Forelimb muscle (tissue), 1 donor: ENCODE data around the gene UBALD2. TPM values are rescaled to one million over a fixed set of nuclear protein-coding genes. Genes with fewer than 3 reads are reported as not detected.
"Not testable (repeated sequence)": the region's sequence is repeated elsewhere in the genome, so short reads cannot be mapped to it uniquely, and the experiment has no call there.

Experiments
- DNase-seq: peaks from one replicate; pipeline ENCODE4 v3.0.0-alpha.2; 2013; ENCODE audit warnings: low read depth
- polyA plus RNA-seq: library from polyadenylated mRNA; unstranded; fragments of 120-200 nt; gene quantifications from one replicate; pipeline ENCODE4 v1.2.1, GENCODE V29; 2013; ENCODE audit not compliant: insufficient read length

UBALD2 gene
- 18.3 TPM for polyA plus RNA-seq

DNA sequence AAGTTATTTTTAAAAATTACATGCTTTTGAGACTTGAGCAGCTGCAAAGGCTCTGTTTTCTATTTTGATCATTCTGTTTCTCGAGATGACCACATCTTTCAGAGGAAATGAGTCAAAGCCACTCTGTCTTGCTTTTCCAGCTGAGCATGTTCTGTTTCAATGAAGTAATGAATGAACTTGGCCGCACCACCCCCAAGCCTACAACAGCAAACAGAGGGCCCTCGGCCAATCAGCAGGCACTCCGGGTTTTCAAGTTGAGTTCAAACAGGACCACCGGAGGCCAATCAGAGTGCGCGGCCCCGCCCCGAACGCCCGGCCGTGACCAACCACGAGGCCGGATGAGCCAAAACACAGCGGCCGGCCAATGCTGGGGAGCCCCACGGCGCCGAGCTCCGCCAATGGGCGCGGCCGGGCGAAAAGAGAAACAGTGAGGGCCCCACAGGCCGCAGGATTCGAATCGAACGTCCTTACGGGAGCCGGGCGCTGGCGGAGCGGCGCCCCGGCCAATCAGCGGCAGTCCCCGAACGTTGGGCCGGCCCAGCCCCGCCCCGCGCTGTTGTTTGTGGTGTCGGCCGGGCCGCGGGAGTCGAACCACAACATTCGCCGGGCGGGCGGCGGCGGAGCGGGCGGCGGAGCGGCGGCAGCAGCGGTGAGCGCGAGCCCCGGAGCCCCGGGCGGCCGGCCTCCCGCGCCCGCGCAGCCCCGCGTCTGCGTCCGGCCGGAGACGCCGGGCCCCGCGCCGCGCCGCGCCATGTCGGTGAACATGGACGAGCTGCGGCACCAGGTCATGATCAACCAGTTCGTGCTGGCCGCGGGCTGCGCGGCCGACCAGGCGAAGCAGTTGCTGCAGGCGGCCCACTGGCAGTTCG is at the start of gene UBALD2:
Gene UBALD2, plus strand, starts transcription at position 594 of the 869 bp plus-strand sequence. Its CDS starts 158 bp downstream, at position 752.
- DNase-seq = peak; percentile 92

DNA sequence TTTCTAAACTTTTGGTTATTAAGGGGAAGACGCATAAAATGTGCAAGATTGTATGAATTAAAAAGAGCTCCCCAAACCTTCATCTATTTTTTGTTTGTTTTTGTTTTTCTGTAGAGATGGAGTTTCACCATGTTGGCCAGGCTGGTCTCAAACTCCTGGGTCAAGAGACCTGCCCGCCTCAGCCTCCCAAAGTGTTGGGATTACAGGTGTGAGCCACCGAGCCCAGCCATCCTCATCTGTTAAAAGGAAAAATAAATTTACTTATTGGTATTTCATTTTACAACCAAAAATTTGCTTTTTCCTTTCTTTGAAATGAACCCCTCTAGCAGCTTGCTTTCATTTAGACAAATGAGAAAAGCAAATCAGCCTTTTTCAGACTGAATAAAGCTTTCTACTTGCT is 48.1 kb upstream of the UBALD2 start:
- no peak for DNase-seq

DNA sequence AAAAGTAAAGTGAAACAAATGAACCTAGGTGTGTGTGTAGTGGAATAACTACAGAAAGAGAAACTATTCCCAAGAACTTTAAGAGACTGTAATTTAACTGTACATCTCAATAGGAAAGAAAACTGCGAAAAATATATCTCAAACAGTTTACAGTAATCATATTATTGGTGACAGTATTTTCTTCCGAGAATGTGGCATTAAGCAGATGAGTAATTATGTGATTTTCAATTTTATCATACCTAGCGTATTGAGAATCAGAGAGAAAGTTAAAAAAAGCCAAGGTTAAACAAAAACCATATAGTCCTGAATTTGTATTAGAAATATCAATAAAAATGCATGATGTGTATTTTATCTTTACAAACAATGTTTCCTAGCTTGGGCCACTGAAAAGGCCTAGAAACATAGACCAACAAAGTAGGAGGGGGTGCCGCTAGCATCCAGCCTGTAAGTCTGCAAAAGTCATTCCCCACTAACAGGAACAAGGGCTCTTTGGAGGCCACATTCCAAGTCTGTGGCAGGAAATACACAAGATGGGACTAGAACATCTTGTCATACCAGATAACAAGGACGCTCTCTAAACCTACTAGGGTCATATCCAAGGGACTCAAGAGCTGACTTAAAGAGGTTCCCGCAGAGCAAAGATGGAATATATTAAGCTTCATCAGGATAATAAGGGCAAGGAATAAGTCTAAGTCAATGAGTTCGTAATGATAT is 45.3 kb upstream of the UBALD2 start:
- DNase-seq = no peak

DNA sequence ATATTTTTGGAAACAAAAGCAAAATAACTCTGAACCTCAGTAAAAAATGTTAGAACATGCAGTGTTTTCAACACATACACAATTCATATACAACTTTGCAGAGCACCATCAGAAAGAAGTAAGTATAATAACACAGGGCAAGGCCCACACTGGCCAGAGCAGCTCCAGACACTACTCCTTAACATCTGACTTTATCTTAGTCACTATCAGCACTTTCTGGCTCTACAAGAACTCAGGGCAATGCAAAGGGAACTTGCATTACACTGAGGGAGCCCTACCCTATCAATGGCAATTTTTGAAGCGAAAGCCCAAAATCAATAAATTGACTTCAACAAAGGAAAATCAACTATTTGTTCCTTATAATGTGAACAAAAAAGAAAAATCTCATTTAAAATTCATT is 41.3 kb upstream of the UBALD2 start:
- DNase-seq = no peak

DNA sequence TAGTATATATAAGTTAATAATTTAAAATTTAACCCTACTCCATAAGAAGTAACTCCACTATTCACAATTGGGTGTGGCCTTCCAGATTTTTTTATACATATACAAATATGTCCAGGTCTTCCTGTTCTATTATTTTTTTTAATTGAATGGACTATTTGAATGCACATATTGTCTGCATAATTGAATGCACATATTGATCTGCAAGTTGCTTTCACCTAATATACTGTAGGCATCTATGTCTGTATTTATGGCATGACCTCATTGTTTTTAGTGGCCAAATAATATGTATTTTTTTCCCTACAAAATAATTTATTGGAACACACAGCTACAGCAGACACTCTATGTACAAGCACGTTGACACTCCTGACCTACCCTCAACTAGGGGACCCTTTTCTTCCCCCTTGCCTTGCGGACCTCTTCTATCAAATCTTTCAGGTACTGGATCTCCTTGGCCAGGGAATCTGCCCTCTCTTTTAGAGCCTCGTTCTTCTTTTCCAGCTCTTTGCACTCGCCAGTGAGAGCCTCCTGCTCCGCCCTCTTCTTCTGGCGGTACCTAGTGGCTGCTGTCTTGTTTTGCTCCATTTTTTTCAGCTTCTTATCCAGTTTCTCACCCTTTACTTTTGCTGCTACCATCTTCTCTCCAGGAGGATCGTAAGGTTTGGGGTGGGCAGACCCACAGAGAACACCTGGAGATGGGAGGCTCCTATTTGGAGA is 39.6 kb upstream of the UBALD2 start:
- DNase-seq = not testable (repeated sequence)

DNA sequence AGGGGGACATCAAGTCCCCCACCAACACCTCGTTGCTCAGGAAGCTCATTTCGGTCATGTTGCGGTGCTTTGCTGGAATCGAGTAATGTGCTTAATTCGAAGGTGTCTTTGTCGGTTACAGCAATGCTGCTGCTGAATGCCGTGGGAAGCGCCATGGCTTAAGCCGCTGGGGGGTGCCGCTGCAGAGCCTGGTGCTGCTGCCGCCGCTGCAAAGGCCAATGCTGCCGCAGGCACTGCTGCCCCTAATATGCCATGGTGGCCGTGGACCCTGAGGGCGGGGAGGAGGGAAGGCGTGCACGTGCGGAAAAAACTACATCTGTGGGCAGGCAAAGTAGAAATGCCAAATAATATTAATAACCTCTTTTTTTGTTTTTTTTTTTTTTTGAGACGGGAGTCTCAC is 38.4 kb upstream of the UBALD2 start:
- DNase-seq = not testable (repeated sequence)

DNA sequence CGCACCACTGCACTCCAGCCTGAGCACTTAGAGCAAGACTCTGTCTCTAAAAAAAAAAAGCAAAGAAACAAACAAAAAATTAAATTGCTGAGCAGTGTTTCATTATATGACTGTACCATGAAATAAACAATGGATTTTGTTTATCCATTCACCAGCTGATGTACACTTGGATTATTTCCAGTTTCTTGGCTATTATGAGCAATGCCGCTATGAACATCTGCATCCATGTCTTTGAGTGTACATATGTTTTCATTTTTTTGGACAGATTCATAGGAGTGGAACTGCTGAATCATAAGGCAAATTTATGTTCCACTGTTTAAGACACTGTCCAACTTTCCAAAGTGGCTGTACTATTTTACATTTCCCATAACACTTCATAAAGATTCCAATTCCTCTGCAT is 32.8 kb upstream of the UBALD2 start:
- DNase-seq = no peak

DNA sequence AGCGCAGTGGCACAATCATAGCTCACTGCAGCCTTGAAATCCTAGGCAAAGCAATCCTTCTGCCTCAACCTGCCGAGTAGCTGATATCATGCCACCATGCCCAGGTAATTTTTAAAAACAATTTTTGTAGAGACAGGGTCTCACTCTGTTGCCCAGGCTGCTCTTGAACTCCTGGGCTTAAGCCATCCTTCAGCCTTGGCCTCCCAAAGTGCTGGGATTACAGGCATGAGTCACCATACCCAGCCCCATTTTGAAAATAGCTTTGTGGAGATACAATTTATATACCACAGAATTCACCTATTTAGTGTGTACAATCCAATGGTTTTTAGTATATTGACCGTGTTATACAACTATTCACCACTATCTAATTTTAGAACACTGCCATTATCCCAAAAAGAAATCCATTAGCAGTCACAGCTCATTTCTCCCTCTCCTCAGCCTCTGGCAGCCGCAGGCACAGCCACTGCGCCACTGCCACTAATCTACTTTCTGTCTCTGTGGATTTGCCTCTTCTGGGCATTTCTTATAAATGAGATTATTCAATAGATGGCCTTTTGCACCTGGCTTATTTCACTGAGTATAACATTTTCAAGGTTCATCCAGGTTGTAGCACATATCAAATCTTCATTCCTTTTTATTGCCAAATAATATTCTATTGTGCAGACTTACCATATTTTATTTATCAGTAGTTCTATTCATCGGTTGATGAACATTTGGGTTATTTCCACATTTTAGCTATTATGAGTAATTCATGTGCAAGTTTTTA is 31.4 kb upstream of the UBALD2 start:
- DNase-seq = no peak

DNA sequence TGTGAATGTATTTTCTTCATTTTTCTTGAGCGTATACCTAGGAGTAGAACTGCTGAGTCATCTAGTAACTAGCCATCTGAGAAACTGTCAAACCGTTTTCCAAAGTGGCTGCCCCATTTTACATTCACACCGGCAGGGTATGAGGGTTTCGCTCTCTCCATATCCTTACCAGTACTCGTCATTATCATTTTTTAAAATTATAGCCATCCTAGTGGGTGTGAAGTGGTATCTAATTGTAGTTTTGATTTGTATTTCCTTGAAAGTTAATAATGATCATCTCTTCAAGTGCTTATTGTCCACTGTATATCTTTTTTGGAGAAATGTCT is 30.8 kb upstream of the UBALD2 start:
- DNase-seq = no peak

DNA sequence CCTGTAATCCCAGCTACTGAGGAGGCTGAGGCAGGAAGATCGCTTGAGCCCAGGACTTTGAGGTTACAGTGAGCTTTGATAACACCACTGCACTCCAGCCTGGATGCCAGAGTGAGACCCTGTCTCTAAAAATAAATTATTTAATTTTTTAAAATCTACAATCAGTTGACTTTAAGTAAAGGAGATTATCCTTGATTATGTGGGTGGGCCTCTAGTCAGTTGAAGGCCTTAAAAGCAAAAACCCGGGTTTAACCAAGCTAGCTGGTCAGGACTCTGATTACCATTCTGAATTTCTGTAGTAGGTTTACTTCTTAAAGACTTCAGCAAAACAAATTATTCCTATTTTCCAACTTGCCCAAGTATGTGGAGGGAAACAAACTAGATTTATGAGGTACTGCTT is 29.3 kb upstream of the UBALD2 start:
- DNase-seq = no peak

DNA sequence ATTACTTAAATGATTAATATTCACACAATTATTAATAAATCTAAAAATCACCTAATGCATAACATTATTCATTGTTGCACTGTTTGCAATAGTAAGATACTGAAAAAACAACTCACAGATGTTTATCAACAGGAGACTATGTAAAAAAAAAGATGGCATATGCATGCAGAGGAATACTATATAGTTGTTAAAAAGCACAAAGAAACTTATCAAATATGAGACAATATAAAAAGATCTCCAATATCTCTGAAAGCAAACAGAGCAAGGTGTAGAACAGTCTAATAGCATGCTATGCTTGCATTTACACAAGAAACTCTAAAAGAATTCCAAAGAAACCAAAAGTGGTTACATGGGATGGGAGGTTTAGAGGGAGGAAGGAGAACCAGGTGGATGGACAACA is 28.5 kb upstream of the UBALD2 start:
- DNase-seq = no peak

DNA sequence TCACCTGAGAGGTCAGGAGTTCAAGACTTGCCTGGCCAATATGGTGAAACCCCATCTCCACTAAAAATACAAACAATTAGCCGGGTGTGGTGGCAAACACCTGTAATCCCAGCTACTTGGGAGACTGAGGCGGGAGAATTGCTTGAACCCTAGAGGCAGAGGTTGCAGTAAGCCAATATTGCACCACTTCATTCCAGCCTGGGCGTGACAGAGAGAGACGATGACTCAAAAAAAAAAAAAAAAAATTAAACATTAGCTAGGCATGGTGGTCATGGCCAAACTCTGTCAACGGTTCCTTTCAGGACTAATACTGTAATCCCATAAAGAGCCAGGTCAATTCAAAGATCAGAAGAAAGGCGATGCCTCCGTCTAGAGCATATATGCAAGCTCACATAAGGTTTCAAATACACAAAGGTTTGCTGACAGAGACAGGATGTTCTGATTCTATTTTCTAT is 27.3 kb upstream of the UBALD2 start:
- no peak for DNase-seq

DNA sequence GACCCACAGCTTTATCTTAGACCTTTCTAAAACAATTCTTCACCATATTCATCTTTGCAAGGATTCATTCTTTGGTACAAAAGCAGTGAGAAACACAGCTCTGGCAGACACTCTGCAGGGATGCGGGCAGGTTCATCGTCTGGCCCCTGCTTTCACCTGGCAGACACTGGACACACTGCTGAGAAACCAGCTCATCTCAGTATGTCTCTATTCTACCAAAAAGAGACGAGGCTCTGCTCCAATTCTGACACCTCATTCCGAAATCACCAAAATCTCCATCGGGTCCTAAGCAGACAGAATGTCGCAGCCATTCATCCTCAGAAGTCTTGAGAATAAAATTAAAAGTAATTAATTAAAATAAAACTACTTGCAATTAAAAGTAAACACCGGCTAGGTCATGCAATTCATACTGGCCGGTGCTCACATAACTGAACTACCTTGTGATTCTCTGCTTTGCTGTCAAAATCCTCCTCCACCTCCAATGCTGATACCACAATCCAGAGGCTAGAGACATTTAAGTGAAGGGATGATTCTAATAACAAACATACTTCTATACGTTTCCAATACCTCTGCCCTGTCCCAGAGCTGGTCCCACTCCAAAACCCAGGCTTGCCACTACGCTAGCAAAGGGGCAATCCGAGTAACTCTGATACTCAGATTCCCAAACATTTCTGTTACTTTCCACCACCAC is 26.2 kb upstream of the UBALD2 start:
- DNase-seq = no peak

DNA sequence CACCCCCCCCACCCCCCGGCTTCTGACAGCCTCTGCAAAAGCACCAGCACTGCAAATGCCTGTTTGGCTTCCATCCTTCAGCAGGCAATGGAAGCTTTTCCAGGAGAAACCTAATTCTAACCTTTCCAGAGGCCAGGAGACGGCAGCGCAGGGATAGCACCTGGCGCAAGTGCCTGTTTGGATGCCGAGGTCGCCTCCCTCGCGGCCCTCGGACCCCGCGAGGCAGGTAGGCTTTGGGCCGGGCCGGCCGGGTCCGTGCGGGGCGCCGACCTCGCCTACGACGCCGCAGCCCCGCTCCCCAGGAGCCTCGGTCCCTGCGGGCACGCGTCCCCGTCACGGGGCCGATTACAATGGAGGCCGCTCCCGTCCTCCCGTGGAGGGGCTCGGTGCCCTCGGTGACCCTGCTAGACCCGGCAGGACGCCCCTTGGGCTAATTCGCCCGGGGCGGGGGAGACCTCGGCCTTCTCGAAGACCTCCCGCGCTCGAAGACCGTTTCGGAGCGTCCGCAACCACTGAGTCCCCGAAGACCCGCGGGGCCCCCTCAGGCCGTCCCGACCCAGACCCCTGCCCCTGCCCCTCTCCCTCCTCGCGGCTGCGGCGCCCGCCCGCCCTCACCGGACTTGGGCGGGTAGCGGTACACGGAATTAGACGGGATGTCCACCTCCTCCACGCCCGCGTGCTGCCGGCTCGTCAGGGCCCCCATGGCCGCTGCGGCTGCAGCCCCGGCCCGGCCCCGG is 25.4 kb upstream of the UBALD2 start:
- DNase-seq = no peak

DNA sequence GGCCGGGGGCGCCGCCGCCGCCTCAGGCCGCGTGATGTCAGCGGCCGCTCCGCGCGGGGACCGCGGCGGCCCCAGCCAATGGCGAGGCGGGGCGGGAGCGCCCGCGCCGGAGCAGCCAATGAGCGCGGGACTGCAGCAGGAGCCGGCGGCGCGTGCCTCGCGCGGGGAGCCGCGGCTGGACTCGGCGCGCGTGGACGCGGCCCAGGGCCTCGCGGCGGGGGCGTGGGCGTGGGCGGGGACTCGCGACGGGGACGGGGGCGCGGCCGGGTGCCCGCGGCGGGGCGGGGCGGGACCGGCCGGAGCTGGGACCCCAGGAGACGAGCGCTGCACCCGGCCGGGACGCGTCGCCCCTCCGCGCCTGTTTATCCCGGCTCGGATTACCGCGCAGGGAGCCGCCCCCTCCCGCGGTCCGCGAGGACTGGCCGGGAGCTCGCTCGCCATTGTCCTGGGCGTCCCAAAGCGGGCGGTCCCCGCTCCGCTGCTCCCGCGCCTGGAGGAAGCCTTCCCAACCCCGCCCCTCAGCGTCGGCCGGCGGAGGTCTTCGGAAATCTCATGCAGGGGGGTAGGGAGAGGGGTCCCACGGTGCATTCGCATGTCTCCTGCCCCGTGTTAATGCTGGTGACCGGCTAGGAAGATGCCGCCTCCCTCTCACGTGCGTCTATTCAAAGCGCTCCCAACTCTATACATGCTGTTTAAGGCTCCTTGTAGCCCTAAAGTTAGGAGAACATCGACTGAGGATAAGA is 24.5 kb upstream of the UBALD2 start, which contains the start of gene RNF157:
Gene RNF157, minus strand, starts transcription at position 33 of the 743 bp plus-strand sequence. CDS start 253 bp downstream, outside the sequence.
- DNase-seq = no peak

DNA sequence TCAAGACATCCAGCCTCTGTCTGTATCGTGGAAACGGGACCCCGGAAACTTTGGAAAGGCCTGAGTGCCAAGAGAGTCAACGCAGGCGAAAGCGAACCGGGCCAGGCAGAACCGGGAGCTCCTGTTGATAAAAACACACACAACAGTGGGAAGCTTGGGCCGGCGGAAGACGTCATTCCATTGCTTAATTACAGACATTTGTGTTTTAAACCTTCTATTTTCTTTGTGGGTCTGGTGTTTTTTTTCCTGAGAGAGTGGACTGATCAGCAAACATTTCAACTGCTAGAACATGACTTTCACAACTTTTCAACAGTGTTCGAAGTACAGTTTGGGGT is 24.0 kb upstream of the UBALD2 start:
- no peak for DNase-seq

DNA sequence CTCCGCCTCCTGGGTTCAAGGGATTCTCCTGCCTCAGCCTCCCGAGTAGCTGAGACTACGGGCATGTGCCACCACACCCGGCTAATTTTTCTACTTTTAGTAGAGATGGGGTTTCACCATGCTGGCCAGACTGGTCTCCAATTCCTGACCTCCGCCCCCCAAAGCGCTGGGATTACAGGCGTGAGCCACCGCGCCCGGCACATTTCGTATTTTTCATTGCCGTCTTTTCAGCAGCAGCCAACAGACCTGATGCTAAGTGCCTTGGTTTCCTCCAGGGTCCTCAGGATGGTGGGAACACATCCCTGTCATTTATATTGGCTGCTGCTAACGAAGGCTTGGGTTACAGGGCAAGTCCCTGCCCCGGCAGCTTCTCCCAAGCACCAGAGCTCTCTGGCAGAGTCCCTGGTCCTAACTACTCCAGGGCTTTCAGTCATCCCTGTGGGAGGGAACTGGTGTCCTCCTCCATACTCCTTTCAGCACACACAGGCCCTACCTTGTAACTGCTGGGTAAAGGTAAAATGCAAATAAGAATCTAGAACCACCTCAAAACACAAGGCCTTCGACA is 23.4 kb upstream of the UBALD2 start:
- DNase-seq = no peak

DNA sequence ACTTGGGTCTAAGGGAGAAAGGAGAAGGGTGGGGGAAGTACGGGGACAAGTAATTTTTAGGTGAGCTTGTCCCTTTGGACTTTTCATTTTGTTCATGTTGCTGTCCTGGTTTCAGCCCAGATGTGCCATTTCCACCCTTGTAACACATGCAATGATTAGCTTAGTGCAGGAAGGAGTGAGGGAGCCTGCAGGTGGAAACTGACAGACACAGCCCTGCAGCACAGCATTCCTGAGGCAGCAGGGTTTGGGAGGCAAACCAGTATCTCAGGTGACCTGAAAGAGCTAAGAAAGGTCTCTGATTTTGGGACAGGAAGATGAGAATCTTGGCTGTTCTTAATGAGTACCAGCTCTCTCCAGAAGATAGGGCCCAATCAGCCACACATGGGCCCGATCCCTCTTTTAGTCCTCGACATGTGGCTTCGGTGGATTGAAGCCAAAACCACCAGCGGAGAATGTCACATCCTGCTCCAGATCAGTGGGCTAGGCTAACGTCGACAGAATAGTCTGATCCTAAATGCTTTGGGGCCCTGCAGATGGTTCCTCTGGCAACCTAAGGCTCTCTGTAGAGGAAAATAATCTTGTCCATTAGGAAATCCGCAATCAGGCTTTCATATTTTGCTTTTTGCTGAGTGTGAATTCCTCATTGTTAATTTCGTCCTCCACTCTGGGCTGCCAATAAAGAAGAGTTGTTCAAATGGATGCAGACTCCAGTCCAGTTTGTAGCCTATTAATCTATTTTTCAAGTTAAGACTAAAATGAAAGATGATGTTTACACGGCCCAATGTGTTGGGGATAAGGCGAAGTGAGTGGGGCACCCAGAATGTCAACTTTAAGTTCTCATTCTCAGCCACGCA is 21.1 kb upstream of the UBALD2 start:
- DNase-seq = no peak
